GM19397 (cell line): Measurements from ENCODE around the gene DRC7.
"Not testable (repeated sequence)": the region's sequence is repeated elsewhere in the genome, so short reads cannot be mapped to it uniquely, and the experiment has no call there.

Experiments used
- ATAC-seq: cut with Tn5 transposase; IDR thresholded peaks from one replicate; pipeline ENCODE4 v1.9.1; 2021; ENCODE audit warnings: mild to moderate bottlenecking, moderate library complexity; ENCODE audit not compliant: unreplicated experiment

The DRC7 gene

GRCh38 chr16:57709663-57710062 lies 15.1 kb downstream of the DRC7 start:
- no peak for ATAC-seq

GRCh38 chr16:57711346-57711745 lies 16.7 kb downstream of the DRC7 start:
- no peak for ATAC-seq

GRCh38 chr16:57711993-57712392 lies 17.4 kb downstream of the DRC7 start:
- ATAC-seq: no peak

GRCh38 chr16:57712569-57712968 lies 18.0 kb downstream of the DRC7 start:
- ATAC-seq: not testable (repeated sequence)

- ATAC-seq: no peak
Measured at GRCh38 chr16:57713596-57713995, 19.0 kb downstream of the DRC7 start.

- ATAC-seq: no peak
Measured at GRCh38 chr16:57714047-57714446, 19.4 kb downstream of the DRC7 start.

- ATAC-seq: no peak
Measured at GRCh38 chr16:57720142-57720575, 25.6 kb downstream of the DRC7 start.

- ATAC-seq: no peak
Measured at GRCh38 chr16:57721356-57722209, 27.0 kb downstream of the DRC7 start.

- no peak for ATAC-seq
Measured at GRCh38 chr16:57722210-57722499, 27.5 kb downstream of the DRC7 start.

GRCh38 chr16:57722651-57723050 lies 28.0 kb downstream of the DRC7 start:
- ATAC-seq: no peak

- ATAC-seq: no peak
Measured at GRCh38 chr16:57723170-57723569, 28.6 kb downstream of the DRC7 start.

GRCh38 chr16:57724531-57724930 lies 29.9 kb downstream of the DRC7 start:
- ATAC-seq: no peak

- no peak for ATAC-seq
Measured at GRCh38 chr16:57725151-57725550, 30.5 kb downstream of the DRC7 start.

GRCh38 chr16:57725554-57725953 lies 30.9 kb downstream of the DRC7 start:
- ATAC-seq: no peak

- ATAC-seq: no peak
Measured at GRCh38 chr16:57725976-57726375, 31.4 kb downstream of the DRC7 start.

- no peak for ATAC-seq
Measured at GRCh38 chr16:57726433-57726947, 31.9 kb downstream of the DRC7 start.

- no peak for ATAC-seq
Measured at GRCh38 chr16:57727610-57728009, 33.0 kb downstream of the DRC7 start.

GRCh38 chr16:57728336-57729181 lies 34.0 kb downstream of the DRC7 start:
- ATAC-seq: no peak

- no peak for ATAC-seq
Measured at GRCh38 chr16:57729182-57729484, 34.5 kb downstream of the DRC7 start.

- ATAC-seq: not testable (repeated sequence)
Measured at GRCh38 chr16:57729852-57730251, 35.2 kb downstream of the DRC7 start.

GRCh38 chr16:57730771-57731730 lies 36.4 kb downstream of the DRC7 start:
- ATAC-seq: no peak
